Liver (tissue), 3 donors: ENCODE results near the gene MPP3.

Experiments used
- CTCF ChIP-seq: fragments of 150-350 bp; IDR thresholded peaks from 2 replicates; pipeline ENCODE4 v1.5.1; 2017; ENCODE audit warnings: improper control_type of control experiment, low read depth, low read length; ENCODE audit not compliant: missing input control
- FOXA2 ChIP-seq: IDR thresholded peaks from 2 replicates; pipeline ENCODE4 v1.6.1; 2016; ENCODE audit warnings: antibody characterized with exemption
- JUND ChIP-seq, 2 donors: IDR thresholded peaks; 2 replicates each; pipeline ENCODE4 v1.6.1; 2016; ENCODE audit warnings: antibody characterized with exemption in 2 of 2
- YY1 ChIP-seq: IDR thresholded peaks from 2 replicates; pipeline ENCODE4 v1.6.1; 2016; ENCODE audit warnings: antibody characterized with exemption, mild to moderate bottlenecking
- donor health status: healthy.
- donor health status: healthy.

GRCh38 chr17:43854498-43854897 lies 21.6 kb upstream of the MPP3 start:
- TF ChIP-seq YY1 = no peak
- TF ChIP-seq CTCF = no peak
- no peak for TF ChIP-seq JUND (IDR thresholded peaks at IDR 0.05)
- TF ChIP-seq FOXA2 = no peak
